Mucosa of descending colon (tissue), 3 donors: ENCODE data around the gene ZMAT5. TPM values are rescaled to one million over a fixed set of nuclear protein-coding genes. Genes with fewer than 3 reads are reported as not detected.
A peak's percentile ranks its signal among the peaks of the same experiment; 100 is the strongest.

Source experiments
- ATAC-seq: fragments of 200-7000 bp; cut with Tn5 transposase; one replicate; pipeline ENCODE4 v1.9.1; 2020; ENCODE audit warnings: mild to moderate bottlenecking, moderate library complexity
- DNase-seq, 3 donors: peaks; one replicate each; pipeline ENCODE4 v3.0.0-alpha.2; 2020
- H3K36me3 ChIP-seq: fragments of 200-600 bp; one replicate; pipeline ENCODE4 v1.8.0; 2021; ENCODE audit warnings: low read depth, mild to moderate bottlenecking
- H3K4me1 ChIP-seq: fragments of 200-600 bp; one replicate; pipeline ENCODE4 v1.8.0; 2021; ENCODE audit warnings: low read depth, mild to moderate bottlenecking
- H3K4me3 ChIP-seq: fragments of 200-600 bp; one replicate; pipeline ENCODE4 v1.8.0; 2021; ENCODE audit warnings: mild to moderate bottlenecking
- H3K9me3 ChIP-seq: fragments of 200-600 bp; one replicate; pipeline ENCODE4 v1.8.0; 2021; ENCODE audit warnings: mild to moderate bottlenecking
- intact Hi-C, 2 donors: fragments of 100-400 bp; cut with DNase I in 1 of 2; cut with micrococcal nuclease in 1 of 2; formaldehyde crosslinking; loops; one replicate each; pipeline versions ENCODE4 v1.11.0 to v1.11.1; 2022; cut with DNase I, micrococcal nuclease
- total RNA-seq, 3 donors: library from RNA; stranded (reverse); fragmentation: NEBNext Ultra II Directional in 2 of 3; extraction: Animal tissue kit (Norgen Biotek cat#: 25700) in 2 of 3; gene quantifications; one replicate each; pipeline versions ENCODE4 v1.2.1 to v1.2.4, GENCODE V29; 2021 to 2023
- TF ChIP-seq, protein P1 (sequence below): fragments of 200-600 bp; IDR thresholded peaks from one replicate; pipeline ENCODE4 v1.8.0; 2022; ENCODE audit warnings: antibody characterized with exemption, mild to moderate bottlenecking
- donor health status: DM: no; HTN: no; CAD: no; lungs with moderate emphysema.
- donor health status: DM: no; HTN: no; CAD: no.
- donor health status: DM: no; HTN: yes; CAD: no.

Gene ZMAT5
- total RNA-seq, 3 donors from 2014 or later: 12.3 to 19.5 (median 16.1) TPM

- Histone ChIP-seq H3K9me3 (no peaks in the 10 kb centered on the region), H3K4me1 (peaks cover 6% of the 10 kb centered on the region), H3K4me3 (no peak overlapping the region), H3K36me3 (peaks cover 17% of the 10 kb centered on the region)
- TF ChIP-seq, protein P1, sequence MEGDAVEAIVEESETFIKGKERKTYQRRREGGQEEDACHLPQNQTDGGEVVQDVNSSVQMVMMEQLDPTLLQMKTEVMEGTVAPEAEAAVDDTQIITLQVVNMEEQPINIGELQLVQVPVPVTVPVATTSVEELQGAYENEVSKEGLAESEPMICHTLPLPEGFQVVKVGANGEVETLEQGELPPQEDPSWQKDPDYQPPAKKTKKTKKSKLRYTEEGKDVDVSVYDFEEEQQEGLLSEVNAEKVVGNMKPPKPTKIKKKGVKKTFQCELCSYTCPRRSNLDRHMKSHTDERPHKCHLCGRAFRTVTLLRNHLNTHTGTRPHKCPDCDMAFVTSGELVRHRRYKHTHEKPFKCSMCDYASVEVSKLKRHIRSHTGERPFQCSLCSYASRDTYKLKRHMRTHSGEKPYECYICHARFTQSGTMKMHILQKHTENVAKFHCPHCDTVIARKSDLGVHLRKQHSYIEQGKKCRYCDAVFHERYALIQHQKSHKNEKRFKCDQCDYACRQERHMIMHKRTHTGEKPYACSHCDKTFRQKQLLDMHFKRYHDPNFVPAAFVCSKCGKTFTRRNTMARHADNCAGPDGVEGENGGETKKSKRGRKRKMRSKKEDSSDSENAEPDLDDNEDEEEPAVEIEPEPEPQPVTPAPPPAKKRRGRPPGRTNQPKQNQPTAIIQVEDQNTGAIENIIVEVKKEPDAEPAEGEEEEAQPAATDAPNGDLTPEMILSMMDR: no peak
- no peak for ATAC-seq
- DNase-seq: no peak
- intact Hi-C loops: no loop called here
These were observed 36.4 kb upstream of the ZMAT5 start for GRCh38 chr22:29803190-29803589.

DNA sequence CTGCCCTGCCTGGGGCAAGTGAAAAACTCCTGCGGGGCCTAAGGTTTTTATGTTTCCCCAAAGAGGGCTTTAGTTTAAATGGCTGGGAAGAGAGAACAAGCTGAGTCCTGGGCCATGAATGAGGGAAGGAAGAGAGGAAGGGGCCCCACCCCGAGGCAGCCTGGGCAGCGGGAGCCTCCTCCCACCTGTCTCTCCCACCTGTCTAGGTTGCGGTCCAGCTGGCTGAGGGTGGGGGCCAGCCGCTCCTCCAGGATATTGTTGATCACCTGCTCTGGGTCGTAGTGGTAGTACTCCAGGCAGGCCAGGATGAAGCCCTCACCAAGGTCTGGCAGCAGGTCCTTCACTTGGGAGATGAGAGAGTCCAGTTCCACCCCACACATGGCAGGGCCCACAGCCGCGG lies 35.0 kb upstream of the ZMAT5 start:
- intact Hi-C loops: no loop called here
- no peaks in the 10 kb centered on the region for H3K9me3 ChIP-seq
- H3K4me1 ChIP-seq: peaks cover 6% of the 10 kb centered on the region
- no peak for ATAC-seq
- no peak for DNase-seq
- peaks cover 17% of the 10 kb centered on the region for H3K36me3 ChIP-seq
- no peak overlapping the region for H3K4me3 ChIP-seq
- TF ChIP-seq, protein P1: no peak

- TF ChIP-seq, protein P1: no peak
- no peak for ATAC-seq
- Histone ChIP-seq H3K4me1 (peaks cover 6% of the 10 kb centered on the region), H3K36me3 (peaks cover 17% of the 10 kb centered on the region), H3K4me3 (no peak overlapping the region), H3K9me3 (no peaks in the 10 kb centered on the region)
- DNase-seq: no peak
- intact Hi-C loops: no loop called here
These were observed 34.3 kb upstream of the ZMAT5 start for GRCh38 chr22:29801153-29801552.

- peak; percentile 54 to 86 (median 59) for DNase-seq
- Histone ChIP-seq H3K9me3 (no peaks in the 10 kb centered on the region), H3K4me3 (no peak overlapping the region), H3K4me1 (peaks cover 6% of the 10 kb centered on the region), H3K36me3 (peaks cover 11% of the 10 kb centered on the region)
- peak; percentile 87 for ATAC-seq
- TF ChIP-seq, protein P1: no peak
- intact Hi-C loops: no loop called here
These were observed 32.4 kb upstream of the ZMAT5 start for GRCh38 chr22:29799217-29799680.

GRCh38 chr22:29798801-29799200 lies 32.0 kb upstream of the ZMAT5 start:
- H3K4me3 ChIP-seq: no peak overlapping the region
- TF ChIP-seq, protein P1: no peak
- intact Hi-C loops: no loop called here
- H3K36me3 ChIP-seq: peaks cover 11% of the 10 kb centered on the region
- H3K4me1 ChIP-seq: peaks cover 6% of the 10 kb centered on the region
- DNase-seq: no peak
- ATAC-seq: no peak
- no peaks in the 10 kb centered on the region for H3K9me3 ChIP-seq

DNA sequence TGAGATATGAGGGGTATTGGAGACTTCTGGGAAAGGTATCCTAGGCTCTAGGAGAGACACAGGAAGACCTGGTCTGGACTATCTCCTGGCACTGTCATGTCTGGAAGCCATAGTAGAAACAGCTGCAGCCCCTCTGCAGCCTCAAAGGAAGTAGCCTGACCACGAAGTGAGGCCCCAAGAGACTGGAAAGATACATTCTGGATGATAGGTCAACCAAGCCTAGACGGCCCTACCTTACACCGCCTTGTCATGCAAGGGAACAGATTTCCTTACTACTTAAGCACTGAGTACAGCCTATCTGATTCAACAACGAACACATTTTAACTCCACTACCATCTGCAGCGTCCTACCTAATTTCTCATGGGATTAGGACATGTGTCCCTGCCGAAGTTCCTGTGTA lies 31.5 kb upstream of the ZMAT5 start:
- TF ChIP-seq, protein P1: no peak
- DNase-seq: no peak
- intact Hi-C loops: no loop called here
- H3K9me3 ChIP-seq: no peaks in the 10 kb centered on the region
- ATAC-seq: no peak
- no peak overlapping the region for H3K4me3 ChIP-seq
- H3K36me3 ChIP-seq: peaks cover 11% of the 10 kb centered on the region
- peaks cover 6% of the 10 kb centered on the region for H3K4me1 ChIP-seq
